ENCODE data around the gene KIF2A.
A peak's percentile ranks its signal among the peaks of the same experiment; 100 is the strongest.

KIF2A gene

DNA sequence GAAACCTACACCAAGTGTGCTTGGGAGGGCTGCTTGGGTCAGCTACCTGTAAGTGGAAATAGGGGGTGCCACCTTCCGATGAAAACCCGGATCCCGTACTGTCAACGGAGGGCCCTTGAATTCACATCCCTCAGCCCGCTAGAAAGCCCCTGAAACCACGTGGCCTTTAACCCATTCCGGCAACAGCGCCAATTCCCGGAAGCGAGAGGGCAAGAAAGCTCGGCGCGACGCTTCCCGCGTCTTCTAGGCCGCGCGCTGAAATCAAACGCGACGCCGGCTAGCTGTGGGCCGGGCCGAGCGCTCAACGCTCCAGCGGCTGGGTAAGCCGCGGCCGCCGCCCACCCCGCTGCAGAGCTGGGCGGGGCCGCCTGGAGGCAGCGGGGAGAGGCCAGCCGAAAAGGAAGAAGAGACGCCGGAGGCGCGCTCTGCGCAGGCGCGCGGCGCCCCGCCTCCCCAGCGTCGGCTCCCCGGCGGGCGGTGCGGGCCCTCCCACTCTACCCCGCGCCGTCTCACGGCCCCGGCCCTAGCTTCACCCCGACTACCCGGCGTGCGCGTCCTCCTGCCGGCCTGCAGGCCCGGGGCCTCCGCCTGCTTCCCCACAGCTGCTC lies at the start of gene KIF2A:
KIF2A (plus strand) TSS at position 492 of the 608 bp plus-strand sequence. CDS start 267 bp downstream, outside the sequence.
- peak; percentile 92 for DNase-seq

DNA sequence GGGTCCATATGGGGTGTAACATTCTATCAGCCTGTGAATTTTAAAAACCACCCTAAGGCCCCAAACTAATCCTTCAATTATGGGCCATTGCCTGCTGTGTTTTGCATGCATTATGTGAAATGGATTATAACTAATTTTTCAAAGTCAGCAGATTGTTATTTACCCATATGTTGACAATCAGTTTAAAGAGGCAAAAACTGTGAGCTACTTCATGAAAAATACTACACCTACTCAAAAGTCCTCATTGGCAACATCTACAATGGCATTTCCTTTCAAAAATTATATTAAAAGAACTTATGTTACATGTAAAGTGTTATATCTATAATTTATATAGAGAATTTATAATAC lies 49.0 kb upstream of the KIF2A start:
- no peak for DNase-seq

DNA sequence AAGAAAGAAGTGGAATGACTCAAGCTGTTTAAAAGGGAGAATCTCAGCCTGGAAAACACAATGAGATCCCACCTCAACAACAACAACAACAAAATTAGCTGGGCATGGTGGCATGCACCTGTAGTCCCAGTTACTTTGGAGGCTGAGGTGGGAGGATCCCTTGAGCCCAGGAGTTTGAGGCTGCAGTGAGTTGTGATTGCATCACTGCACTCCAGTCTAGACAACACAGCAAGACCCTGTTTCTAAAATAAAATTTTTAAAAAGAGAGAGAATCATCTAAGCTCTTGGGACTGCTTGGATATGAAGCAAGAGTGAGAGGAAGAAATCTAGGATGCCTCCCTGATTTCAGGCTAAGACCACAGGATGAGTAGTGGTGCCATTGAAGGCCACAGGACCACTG lies 47.4 kb upstream of the KIF2A start:
- DNase-seq = no peak

GRCh38 chr5:62259699-62260250 lies 46.2 kb upstream of the KIF2A start:
- no peak for DNase-seq

GRCh38 chr5:62260513-62260912 lies 45.5 kb upstream of the KIF2A start:
- no peak for DNase-seq

GRCh38 chr5:62263401-62263800 lies 42.6 kb upstream of the KIF2A start:
- no peak for DNase-seq

DNA sequence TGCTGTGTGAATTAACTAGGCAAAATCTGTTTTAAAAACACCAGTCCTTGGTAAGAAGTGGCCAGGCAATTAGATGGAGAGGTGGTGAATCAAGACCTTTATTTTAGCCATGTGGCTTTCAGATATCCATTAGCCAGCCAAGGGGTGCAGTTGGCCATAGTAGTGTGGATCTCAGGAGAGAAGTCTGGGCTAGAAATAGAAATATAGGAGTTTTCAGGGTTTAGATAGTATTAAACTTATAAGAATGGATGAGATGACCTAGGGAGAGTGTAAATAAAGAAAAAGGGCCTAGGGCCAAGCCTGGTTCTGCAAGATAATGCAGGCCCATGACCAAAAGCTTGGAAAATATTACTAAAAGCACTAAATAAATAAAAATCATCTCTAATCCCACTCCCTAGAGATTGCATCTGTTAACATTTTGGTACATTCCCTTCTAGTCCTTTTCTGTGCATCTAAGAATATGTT lies 40.3 kb upstream of the KIF2A start:
- DNase-seq = no peak

DNA sequence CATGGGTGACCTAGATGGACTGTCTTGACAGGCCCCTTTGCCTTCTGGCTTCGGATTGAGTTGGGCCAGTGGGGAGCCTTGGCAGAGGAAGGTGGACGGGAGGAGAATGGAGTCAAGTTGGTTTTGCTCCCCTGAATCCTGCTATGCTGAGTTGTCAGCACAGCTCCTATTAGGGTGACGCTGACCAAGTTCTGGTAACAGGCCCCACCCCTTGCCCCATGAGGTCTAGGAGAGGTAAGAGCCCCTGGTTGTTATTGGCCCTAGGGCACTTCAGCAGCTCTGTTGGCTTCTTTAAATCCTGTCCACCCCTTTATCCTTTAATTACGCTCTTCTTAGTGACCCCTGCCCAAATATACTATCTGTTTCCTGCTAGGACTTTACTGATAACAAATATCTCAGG lies 39.4 kb upstream of the KIF2A start:
- no peak for DNase-seq

DNA sequence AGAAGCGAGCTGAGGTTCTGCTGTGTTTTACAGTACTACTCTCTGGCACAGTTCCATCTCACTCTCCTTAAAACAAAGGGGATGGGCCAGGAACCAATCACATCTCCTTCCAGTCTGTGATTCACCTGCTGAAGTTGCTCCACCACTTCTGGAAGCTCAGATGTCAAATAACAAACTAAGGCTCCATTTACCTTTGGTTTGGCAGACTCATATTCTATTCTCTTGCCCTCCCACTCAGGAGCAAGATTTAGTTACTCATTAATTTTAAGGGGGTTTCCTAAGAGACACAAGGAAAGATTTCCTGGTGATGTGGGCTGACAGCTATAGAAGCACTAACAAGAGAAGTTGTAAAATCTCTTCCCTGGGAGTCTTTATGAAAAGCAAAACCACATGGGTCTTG lies 37.8 kb upstream of the KIF2A start:
- no peak for DNase-seq

DNA sequence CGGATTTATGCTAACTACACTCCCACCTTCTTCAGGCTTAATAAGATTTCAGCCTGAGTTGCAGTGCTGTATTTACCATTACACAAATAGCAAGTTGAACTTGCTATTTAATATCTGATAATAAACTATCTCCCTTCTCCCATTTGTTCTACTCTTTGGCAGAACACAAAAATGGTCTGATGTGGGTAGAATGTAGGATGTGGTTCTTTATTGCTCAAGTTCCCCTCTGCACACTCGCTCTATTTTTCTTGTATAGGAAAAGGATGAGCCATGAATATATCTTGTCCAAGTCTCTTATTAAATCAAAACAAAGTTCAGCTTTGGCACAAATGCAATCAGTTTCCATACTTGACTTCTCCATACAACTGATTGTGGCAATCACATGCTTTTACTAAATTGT lies 37.2 kb upstream of the KIF2A start:
- no peak for DNase-seq

GRCh38 chr5:62271370-62271769 lies 34.6 kb upstream of the KIF2A start:
- no peak for DNase-seq

- DNase-seq = no peak
Observed at GRCh38 chr5:62271870-62272269, 34.1 kb upstream of the KIF2A start.

DNA sequence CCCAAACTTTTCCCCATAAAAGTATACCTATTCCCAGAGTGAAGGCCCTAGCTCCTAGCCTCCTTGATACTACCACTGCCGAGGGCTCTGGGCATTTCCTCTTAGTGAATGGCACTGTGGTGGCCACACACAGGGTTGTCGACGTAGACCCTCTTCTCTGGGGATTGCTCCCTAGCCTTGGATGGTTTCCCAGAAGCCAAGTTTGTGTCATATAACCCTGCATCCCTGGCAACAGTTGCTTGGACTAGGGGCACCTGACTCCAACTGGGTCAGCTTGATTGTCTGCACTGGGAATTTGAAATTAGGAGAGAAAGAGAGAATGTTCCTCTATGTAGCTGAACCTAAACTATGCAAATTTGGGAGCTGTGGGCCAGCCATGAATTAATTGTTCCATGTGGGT lies 32.3 kb upstream of the KIF2A start:
- DNase-seq = no peak

GRCh38 chr5:62275581-62275980 lies 30.4 kb upstream of the KIF2A start:
- DNase-seq = no peak

- DNase-seq = no peak
Observed at GRCh38 chr5:62281411-62281810, 24.6 kb upstream of the KIF2A start.

DNA sequence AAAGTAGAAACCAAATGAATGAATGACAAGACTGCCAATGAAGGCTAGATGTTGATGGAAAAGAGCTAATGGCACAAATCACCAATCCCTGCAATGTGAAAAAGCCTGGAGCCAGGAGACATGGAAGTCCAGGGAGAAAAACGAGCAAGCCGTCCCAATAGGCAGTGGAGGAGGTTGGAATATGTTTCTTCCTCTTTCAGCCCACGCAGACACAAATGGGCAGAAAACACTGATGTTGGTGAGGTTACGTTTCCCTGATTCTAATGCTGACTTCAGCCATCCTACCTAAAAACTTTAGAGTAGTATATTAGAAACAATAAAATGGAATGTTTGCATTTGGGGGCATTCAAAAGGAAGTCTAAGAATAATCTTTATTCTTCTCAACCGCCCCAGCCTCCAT lies 23.9 kb upstream of the KIF2A start:
- no peak for DNase-seq

- DNase-seq = no peak
Observed at GRCh38 chr5:62283005-62283404, 23.0 kb upstream of the KIF2A start.

DNA sequence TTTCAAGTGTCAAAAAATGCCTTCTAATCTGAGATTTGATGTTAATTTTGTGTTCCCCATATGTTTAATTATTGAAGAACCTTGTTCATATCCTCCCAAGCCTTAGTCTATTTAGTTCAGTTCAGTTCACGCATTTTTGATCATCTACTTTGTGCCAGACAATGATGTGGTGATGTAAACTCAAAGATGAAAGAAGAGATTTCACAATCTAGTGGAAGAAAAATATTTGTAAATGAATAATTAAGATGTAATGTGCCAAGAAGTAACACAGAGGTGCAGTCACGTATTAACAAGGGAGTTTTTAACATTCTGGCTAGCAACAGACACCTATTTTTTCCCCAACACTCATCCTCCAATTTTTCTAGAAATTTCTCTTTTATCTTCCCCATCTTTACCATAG lies 22.1 kb upstream of the KIF2A start:
- no peak for DNase-seq

DNA sequence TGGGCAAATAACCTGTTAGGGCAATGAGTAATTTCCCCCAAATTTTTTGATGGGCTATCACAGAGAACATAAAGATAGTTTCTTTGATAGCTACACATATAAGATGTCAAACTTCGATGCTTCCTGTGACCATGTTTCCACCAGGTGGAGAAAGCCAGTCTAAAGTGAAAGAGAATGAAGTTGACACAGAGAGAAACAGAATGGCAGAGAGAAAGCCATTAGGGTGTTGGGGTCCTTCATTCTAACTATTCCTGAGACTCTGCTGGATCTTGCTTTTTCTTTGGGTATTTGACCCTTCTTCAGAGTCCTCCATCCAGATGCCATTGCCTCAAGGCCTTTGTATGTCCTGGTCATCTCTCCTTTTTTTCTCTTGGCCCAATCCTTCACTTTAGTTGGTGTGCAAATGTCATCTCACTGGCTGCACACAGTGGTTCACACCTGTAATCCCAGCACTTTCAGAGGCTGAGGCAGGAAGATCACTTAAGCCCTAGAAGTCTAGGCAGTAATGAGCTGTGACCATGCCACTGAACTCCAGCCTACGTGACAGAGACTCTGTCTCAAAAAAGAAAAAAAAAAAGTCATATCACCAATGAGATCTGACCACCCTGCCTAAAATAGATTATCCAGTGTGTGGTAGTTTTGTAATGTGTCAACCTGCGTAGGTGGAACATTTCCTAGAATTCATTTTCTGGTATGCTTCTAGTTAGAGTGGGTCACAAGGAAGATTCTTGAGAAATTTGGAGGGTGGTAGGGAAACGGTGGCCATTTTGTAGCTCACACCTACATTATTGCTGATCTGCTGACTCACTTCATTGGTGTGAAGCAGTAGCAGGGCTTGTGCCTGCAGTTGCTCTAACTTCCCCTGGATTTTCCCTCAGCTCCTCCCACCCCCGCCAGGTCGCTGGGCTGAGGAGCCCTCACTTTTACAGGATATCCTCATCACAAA lies 20.8 kb upstream of the KIF2A start:
- peak; percentile 81 for DNase-seq

GRCh38 chr5:62286834-62287233 lies 19.2 kb upstream of the KIF2A start:
- no peak for DNase-seq

GRCh38 chr5:62287237-62287636 lies 18.8 kb upstream of the KIF2A start:
- DNase-seq = no peak

- no peak for DNase-seq
Observed at GRCh38 chr5:62288118-62288517, 17.9 kb upstream of the KIF2A start.

- no peak for DNase-seq
Observed at GRCh38 chr5:62289813-62290212, 16.2 kb upstream of the KIF2A start.

DNA sequence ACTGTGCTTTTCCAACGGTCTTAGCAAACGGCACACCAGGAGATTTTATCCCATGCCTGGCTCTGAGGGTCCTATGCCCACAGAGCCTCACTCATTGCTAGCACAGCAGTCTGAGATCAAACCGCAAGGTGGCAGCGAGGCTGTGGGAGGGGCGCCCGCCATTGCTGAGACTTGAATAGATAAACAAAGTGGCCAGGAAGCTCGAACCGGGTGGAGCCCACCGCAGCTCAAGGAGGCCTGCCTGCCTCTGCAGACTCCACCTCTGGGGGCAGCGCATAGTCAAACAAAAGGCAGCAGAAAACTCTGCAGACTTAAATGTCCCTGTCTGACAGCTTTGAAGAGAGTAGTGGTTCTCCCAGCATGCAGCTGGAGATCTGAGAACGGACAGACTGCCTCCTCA lies 14.2 kb upstream of the KIF2A start:
- DNase-seq = peak; percentile 80
